GM11168 (cell line): ENCODE measurements around the gene EZH1.
"Not testable (repeated sequence)": the region's sequence is repeated elsewhere in the genome, so short reads cannot be mapped to it uniquely, and the experiment has no call there.

Experiments used
- in situ Hi-C: fragments of 300-500 bp; cut with MboI; formaldehyde crosslinking; loops from one replicate; pipeline ENCODE4 v1.12.0; 2022; ENCODE audit warnings: low sequenced_read_pairs; ENCODE audit not compliant: unreplicated experiment

EZH1 gene

GRCh38 chr17:42673885-42674754, 70.7 kb downstream of the EZH1 start:
- in situ Hi-C loops: no loop called here

GRCh38 chr17:42673266-42673884, 71.5 kb downstream of the EZH1 start:
- in situ Hi-C loops: no loop called here

GRCh38 chr17:42672038-42672437, 72.8 kb downstream of the EZH1 start:
- in situ Hi-C loops: no loop called here

- in situ Hi-C loops: no loop called here
Observed at GRCh38 chr17:42670789-42671657, 73.8 kb downstream of the EZH1 start.

- in situ Hi-C loops: loop anchor here (5.0 kb wide), 1 partner anchor 88 kb away; no protein-coding TSS in a partner anchor
Observed at GRCh38 chr17:42669977-42670788, 74.7 kb downstream of the EZH1 start.

GRCh38 chr17:42669705-42669976, 75.2 kb downstream of the EZH1 start:
- in situ Hi-C loops: loop anchor here (5.0 kb wide), 1 partner anchor 87 kb away; no protein-coding TSS in a partner anchor

- in situ Hi-C loops: loop anchor here (5.0 kb wide), 1 partner anchor 85 kb away; no protein-coding TSS in a partner anchor
Observed at GRCh38 chr17:42667088-42667951, 77.5 kb downstream of the EZH1 start.

- in situ Hi-C loops: loop anchor here (5.0 kb wide), 1 partner anchor 84 kb away; no protein-coding TSS in a partner anchor
Observed at GRCh38 chr17:42666126-42666525, 78.7 kb downstream of the EZH1 start.

- in situ Hi-C loops: loop anchor here (5.0 kb wide), 1 partner anchor 83 kb away; no protein-coding TSS in a partner anchor
Observed at GRCh38 chr17:42665581-42666001, 79.2 kb downstream of the EZH1 start.

GRCh38 chr17:42660692-42661345, 84.0 kb downstream of the EZH1 start:
- in situ Hi-C loops: no loop called here

GRCh38 chr17:42659932-42660274, 84.9 kb downstream of the EZH1 start:
- in situ Hi-C loops: not testable (repeated sequence)

GRCh38 chr17:42659079-42659931, 85.5 kb downstream of the EZH1 start, which contains the start of gene TUBG2:
Gene TUBG2 (plus strand): TSS chr17:42659284. CDS start chr17:42659504, 220 bp downstream.
- in situ Hi-C loops: no loop called here

GRCh38 chr17:42657824-42658588, 86.8 kb downstream of the EZH1 start:
- in situ Hi-C loops: no loop called here

GRCh38 chr17:42655528-42655927, 89.3 kb downstream of the EZH1 start:
- in situ Hi-C loops: no loop called here

GRCh38 chr17:42653179-42654124, 91.4 kb downstream of the EZH1 start:
- in situ Hi-C loops: no loop called here

- in situ Hi-C loops: no loop called here
Observed at GRCh38 chr17:42651392-42651791, 93.4 kb downstream of the EZH1 start.
